DMS53 treated with DMSO at 0.1 percent for 48 hours (cell line): ENCODE results near the gene F2RL3.
"Not testable (repeated sequence)": the region's sequence is repeated elsewhere in the genome, so short reads cannot be mapped to it uniquely, and the experiment has no call there.

Experiments used
- DNase-seq: peaks from one replicate; lab custom pipeline; 2025; ENCODE audit not compliant: unreplicated experiment; lab: John Stamatoyannopoulos, UW

F2RL3 gene

GRCh38 chr19:16874250-16874977 is 14.4 kb upstream of the F2RL3 start:
- DNase-seq = no peak

GRCh38 chr19:16874978-16875299 is 13.9 kb upstream of the F2RL3 start:
- not testable (repeated sequence) for DNase-seq

- DNase-seq = no peak
These were observed 12.9 kb upstream of the F2RL3 start for GRCh38 chr19:16875584-16876555.

GRCh38 chr19:16876904-16877361 is 11.9 kb upstream of the F2RL3 start:
- no peak for DNase-seq

GRCh38 chr19:16877581-16877980 is 11.2 kb upstream of the F2RL3 start:
- no peak for DNase-seq

- DNase-seq = no peak
These were observed 10.4 kb upstream of the F2RL3 start for GRCh38 chr19:16878181-16878965.

- DNase-seq = no peak
These were observed 7.8 kb upstream of the F2RL3 start for GRCh38 chr19:16880884-16881554.

- no peak for DNase-seq
These were observed 6.7 kb upstream of the F2RL3 start for GRCh38 chr19:16882146-16882545.

- no peak for DNase-seq
These were observed 5.3 kb upstream of the F2RL3 start for GRCh38 chr19:16883522-16883921.

- no peak for DNase-seq
These were observed 3.6 kb upstream of the F2RL3 start for GRCh38 chr19:16885166-16885565.

GRCh38 chr19:16886305-16886880 is 2.4 kb upstream of the F2RL3 start:
- peak; percentile 32 for DNase-seq

GRCh38 chr19:16887353-16888265 is 1.2 kb upstream of the F2RL3 start:
- DNase-seq = no peak

GRCh38 chr19:16889366-16889882 is 625 bp downstream of the F2RL3 start:
- DNase-seq = no peak

- DNase-seq = no peak
These were observed 1.2 kb downstream of the F2RL3 start for GRCh38 chr19:16889883-16890460.

GRCh38 chr19:16890461-16891184 is 1.8 kb downstream of the F2RL3 start:
- DNase-seq = no peak

GRCh38 chr19:16891696-16892382 is 3.0 kb downstream of the F2RL3 start:
- no peak for DNase-seq

- no peak for DNase-seq
These were observed 3.6 kb downstream of the F2RL3 start for GRCh38 chr19:16892436-16892835.
